IMR-90 (cell line): ENCODE results near the gene EMSY. TPM values are rescaled to one million over a fixed set of nuclear protein-coding genes. Genes with fewer than 3 reads are reported as not detected.

Experiments used
- ATAC-seq: fragments of 200-7000 bp; cut with Tn5 transposase; 2 replicates; pipeline ENCODE4 v1.9.1; 2020; ENCODE audit warnings: low read depth, mild to moderate bottlenecking, moderate library complexity
- BruUV-seq: library from RNA; stranded (reverse); fragments of 400-500 nt; replicated peaks from 2 replicates; lab custom pipeline; 2021; lab: Mats Ljungman, UMichigan
- CTCF ChIA-PET: fragments of 300-600 bp; formaldehyde crosslinking; extraction: SDS; loops from one replicate; lab custom pipeline; 2021; ENCODE audit warnings: antibody characterized with exemption; lab: Yijun Ruan, JAX
- POLR2A ChIA-PET: fragments of 300-600 bp; sonication (Branson Sonifier 250); formaldehyde crosslinking; loops from one replicate; lab custom pipeline; 2022; ENCODE audit warnings: antibody characterized with exemption; ENCODE audit not compliant: unreplicated experiment; lab: Charles Lee
- DNase-seq: peaks from one replicate; pipeline ENCODE4 v3.0.0; 2013
- H2AFZ ChIP-seq: replicated peaks from 2 replicates; pipeline ENCODE3; 2013; ENCODE audit warnings: low read length, mild to moderate bottlenecking; ENCODE audit not compliant: poor library complexity
- H2AK5ac ChIP-seq: 2 replicates; pipeline ENCODE4 v1.6.1; 2013; ENCODE audit warnings: low read depth, low read length, inconsistent platforms
- H2AK9ac ChIP-seq: replicated peaks from 2 replicates; pipeline ENCODE3; 2013; ENCODE audit warnings: mild to moderate bottlenecking, low read depth, low read length, moderate library complexity; ENCODE audit not compliant: poor library complexity
- H2BK120ac ChIP-seq: 2 replicates; pipeline ENCODE4 v1.6.1; 2013; ENCODE audit warnings: low read depth, low read length, inconsistent platforms
- H2BK15ac ChIP-seq: 3 replicates; pipeline ENCODE4 v1.6.1; 2013; ENCODE audit warnings: low read depth, low read length, inconsistent platforms
- H2BK20ac ChIP-seq: 2 replicates; pipeline ENCODE4 v1.6.1; 2013; ENCODE audit warnings: low read depth, mild to moderate bottlenecking, inconsistent platforms, low read length, moderate library complexity
- H2BK5ac ChIP-seq: 2 replicates; pipeline ENCODE4 v1.6.1; 2013; ENCODE audit warnings: mild to moderate bottlenecking, low read depth, low read length, inconsistent platforms; ENCODE audit not compliant: poor library complexity, severe bottlenecking
- H3K14ac ChIP-seq: replicated peaks from 2 replicates; pipeline ENCODE4 v1.6.1; 2013; ENCODE audit warnings: low read depth, low read length, inconsistent platforms
- H3K18ac ChIP-seq: 2 replicates; pipeline ENCODE4 v1.6.1; 2013; ENCODE audit warnings: low read depth, low read length, control low read depth
- H3K23ac ChIP-seq: 2 replicates; pipeline ENCODE4 v1.6.1; 2013; ENCODE audit warnings: low read depth, low read length, inconsistent platforms
- H3K27ac ChIP-seq: 2 replicates; pipeline ENCODE4 v1.5.1; 2013; ENCODE audit warnings: mild to moderate bottlenecking, control low read depth, low read length; ENCODE audit not compliant: insufficient read depth
- H3K27me3 ChIP-seq: 2 replicates; pipeline ENCODE4 v1.6.1; 2013; ENCODE audit warnings: low read length; ENCODE audit not compliant: control insufficient read depth, insufficient read depth
- H3K36me3 ChIP-seq: 2 replicates; pipeline ENCODE4 v1.6.1; 2013; ENCODE audit warnings: low read length, mixed read lengths; ENCODE audit not compliant: control insufficient read depth, insufficient read depth
- H3K4ac ChIP-seq: 2 replicates; pipeline ENCODE4 v1.6.1; 2013; ENCODE audit warnings: low read depth, low read length, inconsistent platforms
- H3K4me1 ChIP-seq: 2 replicates; pipeline ENCODE4 v1.6.1; 2013; ENCODE audit warnings: low read length, mixed read lengths; ENCODE audit not compliant: control insufficient read depth, insufficient read depth
- H3K4me2 ChIP-seq: 2 replicates; pipeline ENCODE4 v1.6.1; 2013; ENCODE audit warnings: low read depth, mild to moderate bottlenecking, control low read depth, low read length, moderate library complexity
- H3K4me3 ChIP-seq: 2 replicates; pipeline ENCODE4 v1.5.1; 2013; ENCODE audit warnings: low read depth, mild to moderate bottlenecking, control low read depth, low read length, moderate library complexity; ENCODE audit not compliant: insufficient read depth
- H3K56ac ChIP-seq: 2 replicates; pipeline ENCODE4 v1.6.1; 2013; ENCODE audit warnings: low read length, inconsistent platforms; ENCODE audit not compliant: insufficient read depth; ENCODE audit errors: extremely low read depth
- H3K79me1 ChIP-seq, 2 experiments: 2 replicates each; pipeline ENCODE4 v1.6.1; 2013; ENCODE audit warnings: low read length in 2 of 2, inconsistent platforms in 1 of 2, low read depth in 1 of 2
- H3K9ac ChIP-seq: 2 replicates; pipeline ENCODE4 v1.6.1; 2013; ENCODE audit warnings: low read depth, low read length, control low read depth
- H3K9me1 ChIP-seq: 2 replicates; pipeline ENCODE4 v1.6.1; 2013; ENCODE audit warnings: low read length, inconsistent platforms; ENCODE audit not compliant: insufficient read depth
- H3K9me3 ChIP-seq: 2 replicates; pipeline ENCODE4 v1.6.1; 2013; ENCODE audit warnings: low read length; ENCODE audit not compliant: control insufficient read depth, insufficient read depth
- H4K20me1 ChIP-seq: 2 replicates; pipeline ENCODE4 v1.6.1; 2013; ENCODE audit warnings: low read length, inconsistent platforms; ENCODE audit not compliant: insufficient read depth
- H4K5ac ChIP-seq: 2 replicates; pipeline ENCODE4 v1.6.1; 2013; ENCODE audit warnings: mild to moderate bottlenecking, low read depth, low read length, control low read depth
- H4K8ac ChIP-seq, 2 experiments: 2 replicates each; pipeline ENCODE4 v1.6.1; 2013; ENCODE audit warnings: low read depth in 2 of 2, low read length in 2 of 2, control low read depth in 1 of 2, inconsistent platforms in 1 of 2
- H4K91ac ChIP-seq: 2 replicates; pipeline ENCODE4 v1.6.1; 2013; ENCODE audit warnings: low read depth, low read length, inconsistent platforms; ENCODE audit not compliant: insufficient read depth
- BHLHE40 ChIP-seq: fragments of 150-350 bp; IDR thresholded peaks from 2 replicates; pipeline ENCODE4 v1.6.1; 2016; ENCODE audit warnings: mild to moderate bottlenecking, low read depth, low read length
- CEBPB ChIP-seq: IDR thresholded peaks from 2 replicates; pipeline ENCODE4 v1.6.1; 2012; ENCODE audit warnings: low read depth, low read length, improper control_type of control experiment
- CHD1 ChIP-seq: IDR thresholded peaks from 2 replicates; pipeline ENCODE4 v1.6.1; 2012; ENCODE audit warnings: low read depth, low read length, improper control_type of control experiment
- FOS ChIP-seq: fragments of 150-350 bp; IDR thresholded peaks from 2 replicates; pipeline ENCODE4 v1.6.1; 2016; ENCODE audit warnings: low read depth, low read length
- MAFK ChIP-seq: IDR thresholded peaks from 2 replicates; pipeline ENCODE4 v1.6.1; 2012; ENCODE audit warnings: low read depth, low read length, improper control_type of control experiment
- MAZ ChIP-seq: IDR thresholded peaks from 2 replicates; pipeline ENCODE4 v1.6.1; 2012; ENCODE audit warnings: low read depth, mild to moderate bottlenecking, low read length, improper control_type of control experiment, moderate library complexity, borderline replicate concordance
- MXI1 ChIP-seq: IDR thresholded peaks from 2 replicates; pipeline ENCODE4 v1.6.1; 2012; ENCODE audit warnings: low read depth, mild to moderate bottlenecking, low read length, moderate library complexity, borderline replicate concordance
- NFE2L2 ChIP-seq: fragments of 150-350 bp; IDR thresholded peaks from 2 replicates; pipeline ENCODE4 v1.6.1; 2016; ENCODE audit warnings: low read depth, mild to moderate bottlenecking, low read length
- POLR2A ChIP-seq: IDR thresholded peaks from 2 replicates; pipeline ENCODE4 v1.6.1; 2012; ENCODE audit warnings: mild to moderate bottlenecking, low read depth, low read length
- RAD21 ChIP-seq: IDR thresholded peaks from 2 replicates; pipeline ENCODE4 v1.6.1; 2012; ENCODE audit warnings: low read length, improper control_type of control experiment
- RCOR1 ChIP-seq: IDR thresholded peaks from 2 replicates; pipeline ENCODE4 v1.6.1; 2012; ENCODE audit warnings: mild to moderate bottlenecking, low read length, improper control_type of control experiment; ENCODE audit not compliant: insufficient replicate concordance
- RFX5 ChIP-seq: IDR thresholded peaks from 2 replicates; pipeline ENCODE4 v1.8.0; 2012; ENCODE audit warnings: low read depth, mild to moderate bottlenecking, low read length, moderate library complexity
- SMC3 ChIP-seq: fragments of 150-350 bp; IDR thresholded peaks from 2 replicates; pipeline ENCODE4 v1.6.1; 2016; ENCODE audit warnings: low read depth, mild to moderate bottlenecking, antibody characterized with exemption, low read length, moderate library complexity
- USF2 ChIP-seq: fragments of 150-350 bp; IDR thresholded peaks from 2 replicates; pipeline ENCODE4 v1.6.1; 2017; ENCODE audit warnings: mild to moderate bottlenecking, antibody characterized with exemption, low read length, low read depth
- dilution Hi-C: fragments of 300-500 bp; cut with HindIII; formaldehyde crosslinking; loops from one replicate; pipeline ENCODE4 v1.14.3; 2018; ENCODE audit warnings: low sequenced_read_pairs; ENCODE audit not compliant: unreplicated experiment
- in situ Hi-C: fragments of 300-500 bp; cut with MboI; formaldehyde crosslinking; loops from 3 replicates; pipeline ENCODE4 v1.14.3; 2019; ENCODE audit warnings: low sequenced_read_pairs, inconsistent platforms, mixed read lengths
- intact Hi-C: fragments of 100-400 bp; cut with micrococcal nuclease; formaldehyde crosslinking; loops from 2 replicates; pipeline ENCODE4 v1.10.0; 2022
- polyA plus RNA-seq, 3 experiments: library from polyadenylated mRNA; depleted of rRNA; stranded (reverse); fragments of >200 nt; gene quantifications; 2 replicates each; pipeline ENCODE4 v1.2.3, GENCODE V29; 2012; ENCODE audit warnings: low replicate concordance in 1 of 3
- total RNA-seq: library from RNA; depleted of rRNA; stranded (reverse); fragments of >200 nt; gene quantifications from 2 replicates; pipeline ENCODE4 v1.2.3, GENCODE V29; 2012
- TF ChIP-seq, protein P1 (sequence below): conservative IDR thresholded peaks from 2 replicates; pipeline ENCODE4 v1.5.1; 2012; ENCODE audit warnings: mild to moderate bottlenecking, low read depth, low read length, improper control_type of control experiment
- TF ChIP-seq, protein P2 (sequence below): fragments of 150-350 bp; IDR thresholded peaks from 2 replicates; pipeline ENCODE4 v1.6.1; 2016; ENCODE audit warnings: low read depth, mild to moderate bottlenecking, low read length, moderate library complexity, borderline replicate concordance

EMSY gene
- total and polyA plus RNA-seq, 2 of the 4 experiments (the other 2 are of a cell fraction), result 14.1 to 22.0 TPM

- Histone ChIP-seq H3K27me3 (peaks cover 29% of the 10 kb centered on the region), H3K4ac (no peak overlapping the region), H3K9me3 (no peaks in the 10 kb centered on the region; the same call in 1 of the 2 replicates), H3K4me3 (no peak overlapping the region), H3K27ac (no peak overlapping the region), H2BK5ac (no peak overlapping the region), H2BK15ac (no peak overlapping the region), H2BK120ac (no peak overlapping the region), H2BK20ac (no peak overlapping the region), H3K23ac (no peak overlapping the region), H3K9ac (no peak overlapping the region), H4K20me1 (no peaks in the 10 kb centered on the region), H2AK5ac (no peak overlapping the region), H3K79me1 (no peaks in the 10 kb centered on the region), H2AFZ (no peak overlapping the region), H3K4me1 (no peaks in the 10 kb centered on the region), H3K9me1 (no peaks in the 10 kb centered on the region), H3K56ac (no peak overlapping the region), H3K4me2 (no peak overlapping the region), H3K36me3 (no peaks in the 10 kb centered on the region), H3K14ac (no peak overlapping the region), H3K18ac (no peak overlapping the region), H4K8ac (no peak overlapping the region), H2AK9ac (no peak overlapping the region), H4K91ac (no peak overlapping the region), H4K5ac (no peak overlapping the region)
- no peak for DNase-seq
- ChIA-PET POLR2A (no interaction called here), CTCF (no interaction called here)
- ATAC-seq, result no peak
- BruUV-seq, result no TSS peak
- intact Hi-C loops (no loop called here), in situ Hi-C loops (no loop called here), dilution Hi-C loops (no loop called here)
- TF ChIP-seq, protein P1, sequence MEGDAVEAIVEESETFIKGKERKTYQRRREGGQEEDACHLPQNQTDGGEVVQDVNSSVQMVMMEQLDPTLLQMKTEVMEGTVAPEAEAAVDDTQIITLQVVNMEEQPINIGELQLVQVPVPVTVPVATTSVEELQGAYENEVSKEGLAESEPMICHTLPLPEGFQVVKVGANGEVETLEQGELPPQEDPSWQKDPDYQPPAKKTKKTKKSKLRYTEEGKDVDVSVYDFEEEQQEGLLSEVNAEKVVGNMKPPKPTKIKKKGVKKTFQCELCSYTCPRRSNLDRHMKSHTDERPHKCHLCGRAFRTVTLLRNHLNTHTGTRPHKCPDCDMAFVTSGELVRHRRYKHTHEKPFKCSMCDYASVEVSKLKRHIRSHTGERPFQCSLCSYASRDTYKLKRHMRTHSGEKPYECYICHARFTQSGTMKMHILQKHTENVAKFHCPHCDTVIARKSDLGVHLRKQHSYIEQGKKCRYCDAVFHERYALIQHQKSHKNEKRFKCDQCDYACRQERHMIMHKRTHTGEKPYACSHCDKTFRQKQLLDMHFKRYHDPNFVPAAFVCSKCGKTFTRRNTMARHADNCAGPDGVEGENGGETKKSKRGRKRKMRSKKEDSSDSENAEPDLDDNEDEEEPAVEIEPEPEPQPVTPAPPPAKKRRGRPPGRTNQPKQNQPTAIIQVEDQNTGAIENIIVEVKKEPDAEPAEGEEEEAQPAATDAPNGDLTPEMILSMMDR, result no peak
- no peak for TF ChIP-seq POLR2A
- no peak for TF ChIP-seq NFE2L2
- TF ChIP-seq MXI1, result no peak
- no peak for TF ChIP-seq SMC3
- no peak for TF ChIP-seq MAZ
- TF ChIP-seq, protein P2, sequence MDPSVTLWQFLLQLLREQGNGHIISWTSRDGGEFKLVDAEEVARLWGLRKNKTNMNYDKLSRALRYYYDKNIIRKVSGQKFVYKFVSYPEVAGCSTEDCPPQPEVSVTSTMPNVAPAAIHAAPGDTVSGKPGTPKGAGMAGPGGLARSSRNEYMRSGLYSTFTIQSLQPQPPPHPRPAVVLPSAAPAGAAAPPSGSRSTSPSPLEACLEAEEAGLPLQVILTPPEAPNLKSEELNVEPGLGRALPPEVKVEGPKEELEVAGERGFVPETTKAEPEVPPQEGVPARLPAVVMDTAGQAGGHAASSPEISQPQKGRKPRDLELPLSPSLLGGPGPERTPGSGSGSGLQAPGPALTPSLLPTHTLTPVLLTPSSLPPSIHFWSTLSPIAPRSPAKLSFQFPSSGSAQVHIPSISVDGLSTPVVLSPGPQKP, result no peak
- no peak for TF ChIP-seq CHD1
- no peak for TF ChIP-seq BHLHE40
- TF ChIP-seq RAD21, result no peak
- no peak for TF ChIP-seq RCOR1
- TF ChIP-seq MAFK, result no peak
- TF ChIP-seq USF2, result no peak
- TF ChIP-seq FOS, result no peak
- TF ChIP-seq CEBPB, result no peak
- TF ChIP-seq RFX5, result no peak
Observed at GRCh38 chr11:76415073-76415472, 29.7 kb upstream of the EMSY start.
